Endodermal cell (in vitro differentiated cells): ENCODE measurements around the gene VIPR2. TPM values are rescaled to one million over a fixed set of nuclear protein-coding genes. Genes with fewer than 3 reads are reported as not detected.
A peak's percentile ranks its signal among the peaks of the same experiment; 100 is the strongest.

Experiments
- DNase-seq: peaks from one replicate; pipeline ENCODE4 v3.0.0-alpha.2; 2017
- H3K27ac ChIP-seq: 2 replicates; pipeline ENCODE4 v1.5.1; 2013; ENCODE audit warnings: mild to moderate bottlenecking, low read depth, low read length, moderate library complexity
- H3K27me3 ChIP-seq: 2 replicates; pipeline ENCODE4 v1.6.1; 2013; ENCODE audit warnings: mild to moderate bottlenecking, low read length, moderate library complexity; ENCODE audit not compliant: insufficient read depth, control insufficient read depth, poor library complexity, severe bottlenecking
- H3K36me3 ChIP-seq: 2 replicates; pipeline ENCODE4 v1.7.0; 2013; ENCODE audit warnings: mild to moderate bottlenecking, low read length, moderate library complexity; ENCODE audit not compliant: control insufficient read depth, insufficient read depth
- H3K4me1 ChIP-seq: one replicate; pipeline ENCODE4 v1.7.0; 2013; ENCODE audit warnings: low read length; ENCODE audit not compliant: control insufficient read depth, insufficient read depth
- H3K4me3 ChIP-seq: 2 replicates; pipeline ENCODE4 v1.5.1; 2013; ENCODE audit warnings: mild to moderate bottlenecking, low read length, moderate library complexity
- H3K9ac ChIP-seq: 2 replicates; pipeline ENCODE4 v1.6.1; 2013; ENCODE audit warnings: mild to moderate bottlenecking, low read length, moderate library complexity; ENCODE audit not compliant: poor library complexity, severe bottlenecking; ENCODE audit errors: extremely low read depth
- H3K9me3 ChIP-seq: 2 replicates; pipeline ENCODE4 v1.6.1; 2013; ENCODE audit warnings: mild to moderate bottlenecking, low read length, moderate library complexity; ENCODE audit not compliant: control insufficient read depth
- H3K27ac Mint-ChIP-seq: 2 replicates; pipeline ENCODE4 v1.8.0; 2020; ENCODE audit warnings: mixed read lengths
- H3K27me3 Mint-ChIP-seq: 2 replicates; pipeline ENCODE4 v1.8.0; 2021; ENCODE audit warnings: mild to moderate bottlenecking, mixed read lengths; ENCODE audit not compliant: insufficient read depth
- H3K36me3 Mint-ChIP-seq: 2 replicates; pipeline ENCODE4 v1.8.0; 2020; ENCODE audit warnings: low read depth, mixed read lengths
- H3K4me1 Mint-ChIP-seq: 2 replicates; pipeline ENCODE4 v1.8.0; 2020; ENCODE audit warnings: mixed read lengths
- H3K4me3 Mint-ChIP-seq: 2 replicates; pipeline ENCODE4 v1.8.0; 2020; ENCODE audit warnings: mild to moderate bottlenecking, moderate library complexity, mixed read lengths
- H3K9me3 Mint-ChIP-seq: 2 replicates; pipeline ENCODE4 v1.8.0; 2020; ENCODE audit warnings: mild to moderate bottlenecking, mixed read lengths
- CTCF ChIP-seq: fragments of 200-600 bp; sonication (generic); conservative IDR thresholded peaks from 2 replicates; pipeline ENCODE4 v1.5.0; 2021; ENCODE audit warnings: antibody characterized with exemption, mild to moderate bottlenecking
- WGBS, 2 experiments: methylation state at CpG; one replicate each; pipeline versions ENCODE4 v1.1.5 to v1.1.7; 2013; ENCODE audit warnings: missing lambda C conversion rate in 2 of 2, mixed read lengths in 1 of 2; ENCODE audit not compliant: insufficient coverage in 1 of 2, insufficient read length in 1 of 2; 5-methylcytosine and 5-hydroxymethylcytosine counted together
- total RNA-seq, 2 donors: library from RNA; stranded (reverse); fragmentation: NEBNext Ultra II Directional in 1 of 2; extraction: Animal tissue kit (Norgen Biotek cat#: 25700) in 1 of 2; gene quantifications; 2 replicates in 1 of 2; 3 replicates in 1 of 2; pipeline ENCODE4 v1.2.1, GENCODE V29; 2021

Gene VIPR2
- total RNA-seq, 2 donors from 2014 or later = 0.64 to 1.8 TPM

DNA sequence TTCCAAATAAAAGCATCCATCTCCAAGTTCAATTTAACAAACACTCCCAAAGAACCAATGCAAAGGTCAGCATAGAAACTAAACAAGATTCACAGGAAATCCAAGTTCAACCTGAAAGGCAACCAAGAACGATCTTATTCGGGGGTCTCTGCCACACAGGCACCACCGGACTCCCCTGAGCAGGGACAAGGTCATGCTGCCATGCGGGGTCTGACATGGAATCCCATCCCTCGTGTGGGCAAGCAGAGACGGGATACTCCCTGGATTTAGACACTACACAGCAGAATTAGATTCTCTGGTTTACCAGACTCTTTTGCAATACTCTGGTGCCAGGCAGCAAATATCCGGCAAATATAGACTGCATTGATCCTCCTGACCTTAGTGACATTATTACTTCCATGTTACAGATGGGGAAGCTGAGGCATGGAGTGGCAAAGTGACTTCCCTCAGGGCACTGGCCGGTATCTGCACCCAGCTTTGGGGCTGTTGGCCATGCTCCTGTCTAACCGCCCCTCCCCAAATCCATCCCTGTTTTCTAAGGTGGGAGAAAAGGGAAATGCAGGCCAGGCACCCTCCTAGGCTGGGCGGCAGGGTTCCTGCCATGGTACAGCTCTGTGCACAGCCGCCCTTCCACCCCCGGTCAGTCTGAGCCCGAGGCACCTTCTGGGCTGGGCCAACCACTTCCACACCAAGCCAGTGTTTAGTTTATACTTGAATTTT lies 111.8 kb downstream of the VIPR2 start:
- Histone ChIP-seq H3K27me3 (no peaks in the 10 kb centered on the region), H3K9ac (no peak overlapping the region), H3K36me3 (no peaks in the 10 kb centered on the region), H3K27ac (no peak overlapping the region), H3K9me3 (no peaks in the 10 kb centered on the region), H3K4me1 (no peaks in the 10 kb centered on the region), H3K4me3 (no peak overlapping the region)
- H3K27ac Mint-ChIP-seq = no peak overlapping the region
- peaks cover 13% of the 10 kb centered on the region for H3K4me1 Mint-ChIP-seq
- H3K27me3 Mint-ChIP-seq = peaks cover 9% of the 10 kb centered on the region
- no peaks in the 10 kb centered on the region for H3K9me3 Mint-ChIP-seq
- H3K4me3 Mint-ChIP-seq = no peak overlapping the region
- TF ChIP-seq CTCF = no peak
- no peak for DNase-seq
- no peaks in the 10 kb centered on the region for H3K36me3 Mint-ChIP-seq
- WGBS, 2 experiments = 88 to 95% methylated on average over 5 to 13 of the region's 13 CpGs

- Histone ChIP-seq H3K27me3 (no peaks in the 10 kb centered on the region), H3K9me3 (no peaks in the 10 kb centered on the region), H3K4me1 (no peaks in the 10 kb centered on the region), H3K4me3 (no peak overlapping the region), H3K27ac (no peak overlapping the region), H3K9ac (no peak overlapping the region), H3K36me3 (no peaks in the 10 kb centered on the region)
- Mint-ChIP-seq H3K36me3 (no peaks in the 10 kb centered on the region), H3K4me3 (no peak overlapping the region), H3K9me3 (no peaks in the 10 kb centered on the region), H3K27ac (no peak overlapping the region), H3K4me1 (peaks cover 12% of the 10 kb centered on the region), H3K27me3 (peaks cover 9% of the 10 kb centered on the region)
- 91 to 93% methylated on average over 7 to 14 of the region's 14 CpGs for WGBS, 2 experiments
- DNase-seq = peak; percentile 43
- TF ChIP-seq CTCF = no peak
Observed at GRCh38 chr7:159032322-159032721, 112.3 kb downstream of the VIPR2 start.

DNA sequence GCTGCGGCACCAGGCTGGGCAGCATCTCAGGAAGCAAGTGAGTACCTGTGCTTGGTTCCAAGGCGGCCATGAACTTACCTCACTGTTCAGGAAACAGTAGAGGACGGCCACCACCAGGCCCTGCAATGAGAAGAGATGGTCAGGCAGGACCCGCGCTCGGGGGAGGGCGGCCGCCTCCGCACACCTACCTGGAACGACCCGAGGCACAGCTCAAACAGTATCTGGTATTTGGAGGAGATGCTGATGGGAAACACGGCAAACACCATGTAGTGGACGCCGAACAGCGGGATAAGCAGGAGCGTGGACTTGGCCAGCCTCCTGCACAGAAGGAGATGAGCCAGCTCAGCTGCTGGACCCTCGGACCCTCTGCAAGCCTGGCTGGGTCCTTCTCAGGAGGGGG lies 112.9 kb downstream of the VIPR2 start:
- H3K27me3 Mint-ChIP-seq = peaks cover 9% of the 10 kb centered on the region

More for the DNA sequence above, 112.9 kb downstream of the VIPR2 start:
- 92 to 93% methylated on average over 7 to 17 of the region's 17 CpGs for WGBS, 2 experiments
- Histone ChIP-seq H3K27ac (no peak overlapping the region), H3K9me3 (no peaks in the 10 kb centered on the region), H3K9ac (no peak overlapping the region), H3K27me3 (no peaks in the 10 kb centered on the region), H3K36me3 (no peaks in the 10 kb centered on the region), H3K4me3 (no peak overlapping the region), H3K4me1 (no peaks in the 10 kb centered on the region)
- no peaks in the 10 kb centered on the region for H3K9me3 Mint-ChIP-seq
- H3K27ac Mint-ChIP-seq = no peak overlapping the region
- DNase-seq = no peak
- no peak for TF ChIP-seq CTCF
- H3K4me3 Mint-ChIP-seq = peak overlapping the region; percentile 66
- no peaks in the 10 kb centered on the region for H3K36me3 Mint-ChIP-seq
- H3K4me1 Mint-ChIP-seq = peaks cover 6% of the 10 kb centered on the region
